Thyroid gland (tissue), 4 donors: Measurements from ENCODE around the gene MAMDC4. TPM values are rescaled to one million over a fixed set of nuclear protein-coding genes. Genes with fewer than 3 reads are reported as not detected.
A peak's percentile ranks its signal among the peaks of the same experiment; 100 is the strongest.

Experiments used
- DNase-seq, 2 donors: peaks; one replicate each; pipeline ENCODE4 v3.0.0-alpha.2; 2019
- H3K27ac ChIP-seq, 3 donors: fragments of 200-600 bp; sonication (generic); 1 replicate in 2 of 3; 2 replicates in 1 of 3; pipeline ENCODE4 v1.5.1; 2016 to 2019; ENCODE audit warnings: mild to moderate bottlenecking in 1 of 3, moderate library complexity in 1 of 3
- H3K27me3 ChIP-seq: fragments of 200-600 bp; sonication (generic); one replicate; pipeline ENCODE4 v1.5.1; 2019
- H3K36me3 ChIP-seq, 2 donors: fragments of 200-600 bp; sonication (generic); one replicate each; pipeline ENCODE4 v1.5.1; 2016 to 2019
- H3K4me1 ChIP-seq, 2 donors: fragments of 200-600 bp; sonication (generic); one replicate each; pipeline ENCODE4 v1.5.1; 2017 to 2019
- H3K4me3 ChIP-seq, 3 donors: fragments of 200-600 bp; sonication (generic); replicated peaks in 1 of 3; 1 replicate in 2 of 3; 2 replicates in 1 of 3; pipeline ENCODE4 v1.5.1; 2016; ENCODE audit warnings: mild to moderate bottlenecking in 1 of 3
- H3K9me3 ChIP-seq: fragments of 200-600 bp; sonication (generic); one replicate; pipeline ENCODE4 v1.5.1; 2017
- POLR2A ChIP-seq, 2 donors: fragments of 450-650 bp; IDR thresholded peaks; one replicate each; pipeline ENCODE4 v1.6.1; 2017; ENCODE audit warnings: antibody characterized with exemption in 2 of 2, mild to moderate bottlenecking in 2 of 2, moderate library complexity in 1 of 2
- WGBS, 2 donors: methylation state at CpG; one replicate each; pipeline ENCODE4 v1.1.5; 2017; 5-methylcytosine and 5-hydroxymethylcytosine counted together
- intact Hi-C: fragments of 100-400 bp; cut with DNase I; formaldehyde crosslinking; loops from one replicate; pipeline ENCODE4 v1.15.1; 2023
- total RNA-seq, 4 donors: library from RNA; depleted of rRNA; stranded (reverse); fragments of >200 nt; gene quantifications; one replicate each; pipeline ENCODE4 v1.2.3, GENCODE V29; 2016
- TF ChIP-seq, protein P1 (sequence below), 6 experiments: fragments of 200-600 bp in 3 of 6; fragments of 450-650 bp in 3 of 6; sonication (generic) in 3 of 6; IDR thresholded peaks; one replicate each; pipeline ENCODE4 v1.5.1; 2016 to 2019; ENCODE audit warnings: antibody characterized with exemption in 6 of 6, mild to moderate bottlenecking in 2 of 6, inconsistent platforms in 1 of 6, moderate library complexity in 1 of 6

MAMDC4 gene
- total RNA-seq, 4 donors from 2014 or later, result 4.1 to 20.4 (median 9.0) TPM

DNA sequence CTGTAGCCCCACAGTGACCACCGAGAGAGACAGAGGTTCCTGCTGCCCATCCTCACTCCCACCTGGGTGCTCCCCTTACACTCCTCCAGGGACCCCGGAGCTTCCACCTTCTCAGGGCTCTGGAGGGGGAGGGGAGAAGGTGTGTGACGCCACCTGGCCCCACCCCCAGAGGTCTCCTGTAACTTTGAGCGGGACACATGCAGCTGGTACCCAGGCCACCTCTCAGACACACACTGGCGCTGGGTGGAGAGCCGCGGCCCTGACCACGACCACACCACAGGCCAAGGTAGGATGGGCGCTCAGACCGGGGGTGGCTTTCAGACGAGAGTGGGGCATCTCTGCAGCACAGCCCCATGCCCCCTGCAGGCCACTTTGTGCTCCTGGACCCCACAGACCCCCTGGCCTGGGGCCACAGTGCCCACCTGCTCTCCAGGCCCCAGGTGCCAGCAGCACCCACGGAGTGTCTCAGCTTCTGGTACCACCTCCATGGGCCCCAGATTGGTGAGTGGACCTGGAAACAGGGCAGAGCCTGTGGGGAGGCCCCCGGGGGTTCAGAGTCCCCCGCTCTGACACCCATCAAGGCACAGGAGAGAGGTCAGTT, 4.5 kb downstream of the MAMDC4 start:
- Histone ChIP-seq H3K4me3 (no peak overlapping the region), H3K27me3 (no peaks in the 10 kb centered on the region), H3K36me3 (peaks cover 6% of the 10 kb centered on the region in 2 donors), H3K9me3 (no peaks in the 10 kb centered on the region), H3K27ac (no peak overlapping the region), H3K4me1 (peaks cover 8 to 18% of the 10 kb centered on the region in 2 donors)
- intact Hi-C loops, result no loop called here
- TF ChIP-seq, protein P1, sequence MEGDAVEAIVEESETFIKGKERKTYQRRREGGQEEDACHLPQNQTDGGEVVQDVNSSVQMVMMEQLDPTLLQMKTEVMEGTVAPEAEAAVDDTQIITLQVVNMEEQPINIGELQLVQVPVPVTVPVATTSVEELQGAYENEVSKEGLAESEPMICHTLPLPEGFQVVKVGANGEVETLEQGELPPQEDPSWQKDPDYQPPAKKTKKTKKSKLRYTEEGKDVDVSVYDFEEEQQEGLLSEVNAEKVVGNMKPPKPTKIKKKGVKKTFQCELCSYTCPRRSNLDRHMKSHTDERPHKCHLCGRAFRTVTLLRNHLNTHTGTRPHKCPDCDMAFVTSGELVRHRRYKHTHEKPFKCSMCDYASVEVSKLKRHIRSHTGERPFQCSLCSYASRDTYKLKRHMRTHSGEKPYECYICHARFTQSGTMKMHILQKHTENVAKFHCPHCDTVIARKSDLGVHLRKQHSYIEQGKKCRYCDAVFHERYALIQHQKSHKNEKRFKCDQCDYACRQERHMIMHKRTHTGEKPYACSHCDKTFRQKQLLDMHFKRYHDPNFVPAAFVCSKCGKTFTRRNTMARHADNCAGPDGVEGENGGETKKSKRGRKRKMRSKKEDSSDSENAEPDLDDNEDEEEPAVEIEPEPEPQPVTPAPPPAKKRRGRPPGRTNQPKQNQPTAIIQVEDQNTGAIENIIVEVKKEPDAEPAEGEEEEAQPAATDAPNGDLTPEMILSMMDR (IDR thresholded peaks at IDR 0.05), result no peak
- no peak for TF ChIP-seq POLR2A (IDR thresholded peaks at IDR 0.05)
- 80 to 91% methylated on average over 9 to 11 of the region's 14 CpGs for WGBS, 2 donors
- no peak for DNase-seq

DNA sequence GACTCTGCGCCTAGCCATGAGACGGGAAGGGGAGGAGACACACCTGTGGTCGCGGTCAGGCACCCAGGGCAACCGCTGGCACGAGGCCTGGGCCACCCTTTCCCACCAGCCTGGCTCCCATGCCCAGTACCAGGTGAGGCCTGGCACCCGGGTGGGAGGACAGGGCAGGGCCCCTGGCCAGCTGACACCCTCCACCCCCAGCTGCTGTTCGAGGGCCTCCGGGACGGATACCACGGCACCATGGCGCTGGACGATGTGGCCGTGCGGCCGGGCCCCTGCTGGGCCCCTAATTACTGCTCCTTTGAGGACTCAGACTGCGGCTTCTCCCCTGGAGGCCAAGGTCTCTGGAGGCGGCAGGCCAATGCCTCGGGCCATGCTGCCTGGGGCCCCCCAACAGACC, 5.0 kb downstream of the MAMDC4 start:
- WGBS, 2 donors, result 87 to 94% methylated on average over 4 to 7 of the region's 19 CpGs
- Histone ChIP-seq H3K4me3 (no peak overlapping the region), H3K9me3 (no peaks in the 10 kb centered on the region), H3K36me3 (peaks cover 8 to 11% of the 10 kb centered on the region in 2 donors), H3K27me3 (no peaks in the 10 kb centered on the region), H3K4me1 (peaks cover 8 to 18% of the 10 kb centered on the region in 2 donors), H3K27ac (no peak overlapping the region)
- intact Hi-C loops, result no loop called here
- DNase-seq, result no peak
- TF ChIP-seq, protein P1 (IDR thresholded peaks at IDR 0.05), result no peak
- TF ChIP-seq POLR2A (IDR thresholded peaks at IDR 0.05), result no peak

DNA sequence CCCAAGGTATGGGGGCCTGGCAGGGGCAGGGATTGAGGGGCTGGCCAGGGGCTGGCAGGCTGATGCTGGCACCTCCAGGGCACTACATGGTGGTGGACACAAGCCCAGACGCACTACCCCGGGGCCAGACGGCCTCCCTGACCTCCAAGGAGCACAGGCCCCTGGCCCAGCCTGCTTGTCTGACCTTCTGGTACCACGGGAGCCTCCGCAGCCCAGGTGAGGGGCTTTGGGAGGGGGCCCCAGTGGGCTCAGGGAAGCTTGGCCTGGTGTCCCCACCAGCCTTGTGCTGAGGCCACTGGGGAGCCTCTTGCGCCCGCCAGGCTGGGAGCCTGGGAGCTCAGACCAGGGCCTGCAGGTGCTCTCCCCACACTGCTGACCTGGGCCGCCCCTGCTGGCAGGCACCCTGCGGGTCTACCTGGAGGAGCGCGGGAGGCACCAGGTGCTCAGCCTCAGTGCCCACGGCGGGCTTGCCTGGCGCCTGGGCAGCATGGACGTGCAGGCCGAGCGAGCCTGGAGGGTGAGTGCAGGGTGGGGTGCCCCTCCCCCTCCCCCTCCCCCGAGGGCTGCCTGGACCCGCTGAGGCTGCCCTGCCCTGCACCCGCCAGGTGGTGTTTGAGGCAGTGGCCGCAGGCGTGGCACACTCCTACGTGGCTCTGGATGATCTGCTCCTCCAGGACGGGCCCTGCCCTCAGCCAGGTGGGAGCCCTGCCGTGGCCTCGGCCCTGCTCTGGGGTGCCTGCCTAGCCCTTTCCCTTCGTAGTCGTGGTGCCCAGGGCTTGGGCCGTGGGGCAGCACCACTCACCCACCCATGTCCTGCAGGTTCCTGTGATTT, 5.7 kb downstream of the MAMDC4 start:
- H3K36me3 ChIP-seq, result peaks cover 15 to 18% of the 10 kb centered on the region in 2 donors
- intact Hi-C loops, result no loop called here
- H3K4me3 ChIP-seq, result no peak overlapping the region
- no peaks in the 10 kb centered on the region for H3K27me3 ChIP-seq
- no peak overlapping the region for H3K27ac ChIP-seq
- TF ChIP-seq, protein P1 (IDR thresholded peaks at IDR 0.05), result no peak
- TF ChIP-seq POLR2A (IDR thresholded peaks at IDR 0.05), result no peak
- H3K4me1 ChIP-seq, result peaks cover 8 to 18% of the 10 kb centered on the region in 2 donors
- no peaks in the 10 kb centered on the region for H3K9me3 ChIP-seq
- 83% methylated on average over 2 of the region's 29 CpGs; no CpG with 5 or more reads in 1 of the 2 donors for WGBS, 2 donors
- DNase-seq, result no peak

DNA sequence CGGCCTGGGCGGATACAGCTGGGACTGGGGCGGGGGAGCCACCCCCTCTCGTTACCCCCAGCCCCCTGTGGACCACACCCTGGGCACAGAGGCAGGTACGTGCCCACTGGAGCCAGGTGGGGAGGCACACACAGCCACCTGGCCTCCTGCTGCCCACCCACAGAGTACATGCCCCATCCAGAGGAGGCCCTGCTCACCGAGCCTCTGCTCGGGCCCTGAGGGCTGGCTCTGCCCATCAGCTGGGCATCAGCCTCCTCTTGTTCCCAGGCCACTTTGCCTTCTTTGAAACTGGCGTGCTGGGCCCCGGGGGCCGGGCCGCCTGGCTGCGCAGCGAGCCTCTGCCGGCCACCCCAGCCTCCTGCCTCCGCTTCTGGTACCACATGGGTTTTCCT, 6.3 kb downstream of the MAMDC4 start:
- Histone ChIP-seq H3K27ac (peak overlapping the region in 1 of 3 donors; percentile 61), H3K4me1 (peaks cover 8 to 18% of the 10 kb centered on the region in 2 donors), H3K36me3 (peaks cover 21 to 24% of the 10 kb centered on the region in 2 donors), H3K9me3 (no peaks in the 10 kb centered on the region), H3K27me3 (no peaks in the 10 kb centered on the region), H3K4me3 (no peak overlapping the region)
- intact Hi-C loops, result no loop called here
- DNase-seq, result no peak
- TF ChIP-seq, protein P1 (IDR thresholded peaks at IDR 0.05), result no peak
- no peak for TF ChIP-seq POLR2A (IDR thresholded peaks at IDR 0.05)
- 82 to 97% methylated on average over 9 to 10 of the region's 15 CpGs for WGBS, 2 donors
